Right lobe of liver (tissue), 6 donors: ENCODE results near the gene OR4D1. TPM values are rescaled to one million over a fixed set of nuclear protein-coding genes. Genes with fewer than 3 reads are reported as not detected.

Experiments used
- ATAC-seq, 4 donors: fragments of 200-7000 bp; cut with Tn5 transposase; one replicate each; pipeline ENCODE4 v1.9.1; 2020; ENCODE audit warnings: mild to moderate bottlenecking in 4 of 4, moderate library complexity in 4 of 4
- DNase-seq, 3 donors: peaks; one replicate each; pipeline ENCODE4 v3.0.0-alpha.2; 2020
- H3K27ac ChIP-seq, 3 donors: fragments of 200-600 bp; one replicate each; pipeline ENCODE4 v1.8.0; 2022
- H3K27me3 ChIP-seq, 2 donors: fragments of 200-600 bp; one replicate each; pipeline ENCODE4 v1.8.0; 2022
- H3K36me3 ChIP-seq, 4 donors: fragments of 200-600 bp; sonication (generic) in 1 of 4; one replicate each; pipeline versions ENCODE4 v1.5.1 to v1.8.0; 2017 to 2022; ENCODE audit warnings: control low read depth in 1 of 4
- H3K4me1 ChIP-seq, 4 donors: fragments of 200-600 bp; sonication (generic) in 1 of 4; one replicate each; pipeline versions ENCODE4 v1.5.1 to v1.8.0; 2017 to 2022; ENCODE audit warnings: control low read depth in 1 of 4
- H3K4me3 ChIP-seq, 3 donors: fragments of 200-600 bp; one replicate each; pipeline ENCODE4 v1.8.0; 2022
- H3K9me3 ChIP-seq, 4 donors: fragments of 200-600 bp; sonication (generic) in 1 of 4; one replicate each; pipeline versions ENCODE4 v1.5.1 to v1.8.0; 2017 to 2022; ENCODE audit warnings: control low read depth in 1 of 4
- POLR2A ChIP-seq: fragments of 450-650 bp; IDR thresholded peaks from one replicate; pipeline ENCODE4 v1.6.1; 2017; ENCODE audit warnings: antibody characterized with exemption, mild to moderate bottlenecking
- WGBS: methylation state at CpG from one replicate; pipeline ENCODE4 v1.1.6; 2018; ENCODE audit warnings: low coverage, low lambda C conversion rate; ENCODE audit not compliant: insufficient coverage; ENCODE audit errors: missing lambda C conversion rate; 5-methylcytosine and 5-hydroxymethylcytosine counted together
- intact Hi-C, 2 donors: fragments of 100-400 bp; cut with DNase I; formaldehyde crosslinking; loops; one replicate each; pipeline versions ENCODE4 v1.11.2 to v1.14.1; 2022
- total RNA-seq, 6 experiments: library from RNA; depleted of rRNA in 2 of 6; stranded (reverse); fragments of >200 nt in 2 of 6; fragmentation: NEBNext Ultra II Directional in 3 of 6; extraction: Animal tissue kit (Norgen Biotek cat#: 25700) in 3 of 6; gene quantifications; one replicate each; pipeline versions ENCODE4 v1.1.0 to v1.2.4, GENCODE V29; 2016 to 2023
- TF ChIP-seq, protein P1 (sequence below), 4 donors: fragments of 200-600 bp in 3 of 4; fragments of 450-650 bp in 1 of 4; IDR thresholded peaks; one replicate each; pipeline versions ENCODE4 v1.5.1 to v1.8.0; 2016 to 2022; ENCODE audit warnings: antibody characterized with exemption in 4 of 4, mild to moderate bottlenecking in 2 of 4
- donor health status: DM: no; HTN: yes; CAD: no.
- donor health status: DM: no; HTN: no; CAD: no.
- donor health status: DM: no; HTN: no; CAD: no.
- donor health status: DM: no; HTN: yes; CAD: no.
- donor health status: DM: no; HTN: yes; CAD: no.

The OR4D1 gene
- total RNA-seq, 6 experiments from 2014 or later = not detected

DNA sequence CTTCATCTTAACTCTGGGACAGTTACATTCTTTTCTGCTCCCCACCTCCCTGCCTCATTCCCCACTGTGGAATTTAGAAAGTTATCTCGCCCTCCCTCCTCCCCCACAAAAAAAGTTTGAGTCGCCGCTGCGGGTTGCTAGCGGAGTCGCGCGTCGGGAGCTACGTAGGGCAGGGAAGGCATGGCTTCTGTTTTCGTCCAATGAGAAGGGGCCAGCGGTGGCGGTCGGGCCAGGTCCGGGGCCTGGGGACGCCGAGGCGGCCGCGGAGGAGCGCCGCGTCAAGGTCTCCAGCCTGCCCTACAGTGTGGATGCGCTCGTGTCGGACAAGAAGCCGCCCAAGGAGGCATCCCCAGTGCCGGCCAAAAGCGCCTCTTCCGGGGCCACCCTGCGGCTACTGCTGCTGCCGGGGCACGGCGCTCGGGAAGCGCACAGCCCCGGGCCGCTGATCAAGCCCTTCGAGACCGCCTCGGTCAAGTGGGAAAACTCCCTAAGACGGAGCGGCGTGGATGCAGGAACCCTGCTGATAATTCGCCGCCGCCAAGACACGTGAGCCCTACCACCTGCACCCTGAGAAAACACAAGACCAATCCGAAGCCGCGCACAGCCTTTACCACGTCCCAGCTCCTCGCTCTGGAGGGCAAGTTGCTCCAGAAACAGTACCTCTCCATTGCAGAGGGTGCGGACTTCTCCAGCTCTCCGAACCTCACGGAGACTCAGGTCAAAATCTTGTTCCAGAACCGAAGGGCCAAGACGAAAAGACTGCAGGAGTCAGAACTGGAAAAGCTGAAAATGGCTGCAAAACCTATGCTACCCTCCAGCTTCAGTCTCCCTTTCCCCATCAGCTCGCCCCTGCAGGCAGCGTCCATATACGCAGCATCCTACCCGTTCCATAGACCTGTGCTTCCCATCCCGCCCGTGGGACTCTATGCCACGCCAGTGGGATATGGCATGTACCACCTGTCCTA, 8.9 kb downstream of the OR4D1 start:
- H3K4me1 ChIP-seq = no peaks in the 10 kb centered on the region
- DNase-seq (peak in 1 of 3 donors; percentile 31), ATAC-seq (peak; percentile 33 to 70 (median 41))
- TF ChIP-seq POLR2A = no peak
- TF ChIP-seq, protein P1, sequence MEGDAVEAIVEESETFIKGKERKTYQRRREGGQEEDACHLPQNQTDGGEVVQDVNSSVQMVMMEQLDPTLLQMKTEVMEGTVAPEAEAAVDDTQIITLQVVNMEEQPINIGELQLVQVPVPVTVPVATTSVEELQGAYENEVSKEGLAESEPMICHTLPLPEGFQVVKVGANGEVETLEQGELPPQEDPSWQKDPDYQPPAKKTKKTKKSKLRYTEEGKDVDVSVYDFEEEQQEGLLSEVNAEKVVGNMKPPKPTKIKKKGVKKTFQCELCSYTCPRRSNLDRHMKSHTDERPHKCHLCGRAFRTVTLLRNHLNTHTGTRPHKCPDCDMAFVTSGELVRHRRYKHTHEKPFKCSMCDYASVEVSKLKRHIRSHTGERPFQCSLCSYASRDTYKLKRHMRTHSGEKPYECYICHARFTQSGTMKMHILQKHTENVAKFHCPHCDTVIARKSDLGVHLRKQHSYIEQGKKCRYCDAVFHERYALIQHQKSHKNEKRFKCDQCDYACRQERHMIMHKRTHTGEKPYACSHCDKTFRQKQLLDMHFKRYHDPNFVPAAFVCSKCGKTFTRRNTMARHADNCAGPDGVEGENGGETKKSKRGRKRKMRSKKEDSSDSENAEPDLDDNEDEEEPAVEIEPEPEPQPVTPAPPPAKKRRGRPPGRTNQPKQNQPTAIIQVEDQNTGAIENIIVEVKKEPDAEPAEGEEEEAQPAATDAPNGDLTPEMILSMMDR (IDR thresholded peaks at IDR 0.05) = no peak
- H3K27me3 ChIP-seq = no peaks in the 10 kb centered on the region
- intact Hi-C loops = no loop called here
- H3K9me3 ChIP-seq = no peaks in the 10 kb centered on the region
- peak overlapping the region; percentile 10 to 33 (median 24) for H3K4me3 ChIP-seq
- no peaks in the 10 kb centered on the region for H3K36me3 ChIP-seq
- no peak overlapping the region for H3K27ac ChIP-seq
- WGBS = 1% methylated on average over 21 of the region's 65 CpGs

DNA sequence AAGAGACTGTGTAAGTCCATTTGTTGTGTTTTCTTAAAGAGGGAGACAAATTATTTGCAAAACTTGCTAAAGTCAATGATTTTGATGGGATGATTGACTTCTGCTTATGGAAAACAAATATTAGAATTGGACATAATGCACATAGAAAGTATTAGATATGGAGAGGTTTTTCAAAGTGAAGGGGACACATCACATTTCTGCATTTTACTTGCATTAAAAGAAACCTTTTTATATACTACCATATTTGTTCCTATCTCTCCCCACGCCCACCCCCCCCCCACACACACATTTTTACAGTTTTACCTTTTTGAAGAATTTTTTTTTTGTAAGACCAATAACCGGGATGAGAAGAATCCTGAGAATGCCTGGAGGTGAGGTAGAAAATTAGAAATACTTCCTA, 10.0 kb downstream of the OR4D1 start:
- no peak for TF ChIP-seq POLR2A
- TF ChIP-seq, protein P1 (IDR thresholded peaks at IDR 0.05) = no peak
- 46% methylated on average over 2 of the region's 2 CpGs for WGBS
- no peak for ATAC-seq
- Histone ChIP-seq H3K9me3 (no peaks in the 10 kb centered on the region), H3K4me1 (no peaks in the 10 kb centered on the region), H3K4me3 (no peak overlapping the region), H3K27me3 (no peaks in the 10 kb centered on the region), H3K27ac (no peak overlapping the region), H3K36me3 (no peaks in the 10 kb centered on the region)
- DNase-seq = no peak
- intact Hi-C loops = no loop called here

DNA sequence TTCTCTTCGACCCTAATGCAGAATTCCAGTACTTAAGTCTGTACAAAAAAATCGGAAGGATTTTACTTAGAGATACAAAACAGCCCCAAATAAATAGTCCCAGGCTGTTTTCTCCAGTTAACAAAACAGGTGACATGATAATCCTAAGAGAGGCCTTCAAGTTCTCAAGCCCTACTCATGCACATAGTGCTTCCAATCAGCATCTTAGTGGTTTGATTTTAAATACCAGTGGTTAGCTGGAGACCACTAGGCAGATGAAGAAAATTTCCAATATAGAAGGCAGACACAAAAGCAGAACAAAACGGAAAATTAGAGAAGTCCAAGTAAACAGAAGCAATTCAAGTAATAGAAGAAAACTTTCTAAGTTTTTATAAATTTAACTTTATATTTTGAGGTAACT, 13.4 kb downstream of the OR4D1 start:
- Histone ChIP-seq H3K4me1 (no peaks in the 10 kb centered on the region), H3K27ac (no peak overlapping the region), H3K27me3 (no peaks in the 10 kb centered on the region), H3K4me3 (no peak overlapping the region), H3K36me3 (no peaks in the 10 kb centered on the region), H3K9me3 (no peaks in the 10 kb centered on the region)
- WGBS = 45% methylated on average over 3 of the region's 3 CpGs
- DNase-seq = no peak
- no peak for ATAC-seq
- TF ChIP-seq, protein P1 (IDR thresholded peaks at IDR 0.05) = no peak
- TF ChIP-seq POLR2A = no peak
- intact Hi-C loops = no loop called here

DNA sequence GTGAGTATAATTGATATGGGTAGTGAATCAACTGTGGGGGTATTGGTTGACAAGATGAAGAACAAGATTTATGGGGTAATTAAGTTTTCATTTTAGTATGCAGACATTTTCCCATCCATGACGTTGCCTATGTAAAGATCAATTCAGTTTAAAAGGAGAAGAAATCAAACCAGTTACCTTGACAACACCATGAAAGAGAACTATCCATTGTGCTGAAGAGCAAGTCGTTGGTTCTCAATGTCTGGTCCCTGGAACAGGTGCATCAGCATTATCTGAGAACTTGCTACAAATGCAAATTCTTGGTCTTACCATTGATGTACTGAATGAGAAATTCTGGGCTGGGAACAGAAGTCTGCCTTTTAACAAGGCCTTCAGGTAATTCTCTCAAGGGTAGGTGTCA, 17.8 kb downstream of the OR4D1 start:
- no peaks in the 10 kb centered on the region for H3K4me1 ChIP-seq
- no peak overlapping the region for H3K4me3 ChIP-seq
- TF ChIP-seq POLR2A = no peak
- ATAC-seq (no peak), DNase-seq (no peak)
- 0% methylated on average over 2 of the region's 2 CpGs for WGBS
- no peak overlapping the region for H3K27ac ChIP-seq
- no peaks in the 10 kb centered on the region for H3K27me3 ChIP-seq
- no peaks in the 10 kb centered on the region for H3K9me3 ChIP-seq
- intact Hi-C loops = no loop called here
- no peaks in the 10 kb centered on the region for H3K36me3 ChIP-seq

DNA sequence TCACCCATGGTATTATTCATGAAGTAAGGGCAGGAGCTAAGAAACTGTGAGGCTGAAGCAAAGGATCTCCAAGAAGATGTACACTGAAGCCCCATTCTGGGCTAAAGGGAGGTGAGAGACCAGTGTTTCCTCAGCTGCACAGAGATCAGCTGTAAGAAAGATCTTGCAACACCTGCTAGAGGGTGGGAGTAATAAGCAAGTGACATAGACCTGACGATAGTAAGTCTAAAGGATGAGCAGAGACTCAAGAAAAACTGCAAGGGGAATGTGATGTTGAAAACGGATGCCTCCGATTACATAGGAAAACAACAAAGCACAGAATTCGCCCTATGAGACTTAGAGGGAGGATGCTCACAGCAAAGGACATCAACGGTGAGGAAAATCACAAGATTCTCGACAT, 18.5 kb downstream of the OR4D1 start, which contains the start of gene OR4D2:
Gene OR4D2 (plus strand): TSS at position 301 of the 400 bp plus-strand sequence. CDS start 2,674 bp downstream, outside the sequence.
- no peaks in the 10 kb centered on the region for H3K9me3 ChIP-seq
- H3K27me3 ChIP-seq = no peaks in the 10 kb centered on the region
- intact Hi-C loops = no loop called here
- TF ChIP-seq, protein P1 (IDR thresholded peaks at IDR 0.05) = no peak
- no peak for TF ChIP-seq POLR2A
- no peak for DNase-seq
- 37% methylated on average over 6 of the region's 6 CpGs for WGBS
- no peaks in the 10 kb centered on the region for H3K36me3 ChIP-seq
- no peak within 1 kb of the TSS for H3K4me3 ChIP-seq
- ATAC-seq = no peak
- H3K4me1 ChIP-seq = no peaks in the 10 kb centered on the region
- no peak within 1 kb of the TSS for H3K27ac ChIP-seq
